WTC11 (cell line): ENCODE measurements around the gene SCGB1D2.

Experiments used
- CREB1 ChIP-seq: sonication (generic); formaldehyde crosslinking; IDR thresholded peaks from 2 replicates; pipeline ENCODE4 v1.8.0; 2023; ENCODE audit warnings: mild to moderate bottlenecking, missing genetic modification reagents
- FOXK1 ChIP-seq: sonication (generic); formaldehyde crosslinking; IDR thresholded peaks from 2 replicates; pipeline ENCODE4 v1.8.0; 2022; ENCODE audit warnings: mild to moderate bottlenecking, moderate library complexity, missing genetic modification reagents
- NFYB ChIP-seq: sonication (generic); formaldehyde crosslinking; conservative IDR thresholded peaks from 2 replicates; pipeline ENCODE4 v1.8.0; 2022; ENCODE audit warnings: low read depth, missing genetic modification reagents
- NR1H2 ChIP-seq: sonication (generic); formaldehyde crosslinking; IDR thresholded peaks from 2 replicates; pipeline ENCODE4 v1.9.0; 2021; ENCODE audit warnings: mild to moderate bottlenecking, moderate library complexity, missing genetic modification reagents
- TCF7 ChIP-seq: sonication (generic); formaldehyde crosslinking; IDR thresholded peaks from 2 replicates; pipeline ENCODE4 v1.8.0; 2022; ENCODE audit warnings: mild to moderate bottlenecking, low read depth, missing genetic modification reagents, moderate library complexity
- TEAD4 ChIP-seq: sonication (generic); formaldehyde crosslinking; IDR thresholded peaks from 2 replicates; pipeline ENCODE4 v1.8.0; 2022; ENCODE audit warnings: mild to moderate bottlenecking, missing genetic modification reagents
- TF ChIP-seq, protein P1 (sequence below): fragments of 200-600 bp; IDR thresholded peaks from 2 replicates; pipeline ENCODE4 v1.8.0; 2022; ENCODE audit warnings: antibody characterized with exemption
- TF ChIP-seq, protein P2 (sequence below): sonication (generic); formaldehyde crosslinking; IDR thresholded peaks from 2 replicates; pipeline ENCODE4 v1.8.1; 2023; ENCODE audit warnings: mild to moderate bottlenecking, missing genetic modification reagents, moderate library complexity
- TF ChIP-seq, protein P3 (sequence below): sonication (generic); formaldehyde crosslinking; IDR thresholded peaks from 2 replicates; pipeline ENCODE4 v1.8.1; 2023; ENCODE audit warnings: mild to moderate bottlenecking, missing genetic modification reagents

DNA sequence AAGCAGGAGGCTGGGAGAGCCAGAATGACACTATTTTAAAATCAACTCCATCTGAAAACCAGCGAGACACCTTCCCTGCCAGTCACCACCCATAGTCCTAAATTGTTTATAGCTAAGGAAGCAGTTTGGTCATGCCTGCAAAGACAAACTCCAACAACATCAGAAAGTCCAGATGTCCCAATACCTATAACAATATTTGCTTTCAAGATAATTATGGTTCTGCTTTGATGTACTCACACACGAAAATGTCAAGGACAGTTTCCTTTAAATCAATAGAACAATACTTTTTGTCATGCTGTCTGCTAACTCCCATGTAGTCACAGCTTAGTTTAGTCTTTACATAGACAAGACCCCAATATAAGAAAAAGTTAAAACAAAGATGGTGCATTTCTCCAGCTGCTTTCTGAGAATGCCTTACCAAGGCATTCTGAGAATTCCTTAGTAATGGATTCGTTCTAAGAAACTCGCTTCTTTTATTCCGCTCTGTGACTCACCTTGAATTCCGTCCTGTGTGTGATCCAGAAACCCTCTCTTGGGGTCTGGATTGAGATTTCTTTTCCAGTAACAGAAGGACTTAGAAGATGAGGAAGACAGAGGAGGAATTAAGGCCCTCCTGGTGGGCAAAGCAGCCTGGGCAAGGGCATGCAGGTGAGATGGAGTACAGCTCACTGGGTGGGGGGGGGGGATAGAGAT lies 18.4 kb downstream of the SCGB1D2 start:
- TF ChIP-seq CREB1 (CRISPR knock-in tag) (no peak), TEAD4 (no peak), FOXK1 (CRISPR knock-in tag) (no peak), TCF7 (CRISPR knock-in tag) (no peak), NR1H2 (no peak), NFYB (CRISPR knock-in tag) (no peak)
- TF ChIP-seq, protein P1, sequence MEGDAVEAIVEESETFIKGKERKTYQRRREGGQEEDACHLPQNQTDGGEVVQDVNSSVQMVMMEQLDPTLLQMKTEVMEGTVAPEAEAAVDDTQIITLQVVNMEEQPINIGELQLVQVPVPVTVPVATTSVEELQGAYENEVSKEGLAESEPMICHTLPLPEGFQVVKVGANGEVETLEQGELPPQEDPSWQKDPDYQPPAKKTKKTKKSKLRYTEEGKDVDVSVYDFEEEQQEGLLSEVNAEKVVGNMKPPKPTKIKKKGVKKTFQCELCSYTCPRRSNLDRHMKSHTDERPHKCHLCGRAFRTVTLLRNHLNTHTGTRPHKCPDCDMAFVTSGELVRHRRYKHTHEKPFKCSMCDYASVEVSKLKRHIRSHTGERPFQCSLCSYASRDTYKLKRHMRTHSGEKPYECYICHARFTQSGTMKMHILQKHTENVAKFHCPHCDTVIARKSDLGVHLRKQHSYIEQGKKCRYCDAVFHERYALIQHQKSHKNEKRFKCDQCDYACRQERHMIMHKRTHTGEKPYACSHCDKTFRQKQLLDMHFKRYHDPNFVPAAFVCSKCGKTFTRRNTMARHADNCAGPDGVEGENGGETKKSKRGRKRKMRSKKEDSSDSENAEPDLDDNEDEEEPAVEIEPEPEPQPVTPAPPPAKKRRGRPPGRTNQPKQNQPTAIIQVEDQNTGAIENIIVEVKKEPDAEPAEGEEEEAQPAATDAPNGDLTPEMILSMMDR = no peak
- TF ChIP-seq, protein P2, sequence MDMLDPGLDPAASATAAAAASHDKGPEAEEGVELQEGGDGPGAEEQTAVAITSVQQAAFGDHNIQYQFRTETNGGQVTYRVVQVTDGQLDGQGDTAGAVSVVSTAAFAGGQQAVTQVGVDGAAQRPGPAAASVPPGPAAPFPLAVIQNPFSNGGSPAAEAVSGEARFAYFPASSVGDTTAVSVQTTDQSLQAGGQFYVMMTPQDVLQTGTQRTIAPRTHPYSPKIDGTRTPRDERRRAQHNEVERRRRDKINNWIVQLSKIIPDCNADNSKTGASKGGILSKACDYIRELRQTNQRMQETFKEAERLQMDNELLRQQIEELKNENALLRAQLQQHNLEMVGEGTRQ = no peak
- TF ChIP-seq, protein P3, sequence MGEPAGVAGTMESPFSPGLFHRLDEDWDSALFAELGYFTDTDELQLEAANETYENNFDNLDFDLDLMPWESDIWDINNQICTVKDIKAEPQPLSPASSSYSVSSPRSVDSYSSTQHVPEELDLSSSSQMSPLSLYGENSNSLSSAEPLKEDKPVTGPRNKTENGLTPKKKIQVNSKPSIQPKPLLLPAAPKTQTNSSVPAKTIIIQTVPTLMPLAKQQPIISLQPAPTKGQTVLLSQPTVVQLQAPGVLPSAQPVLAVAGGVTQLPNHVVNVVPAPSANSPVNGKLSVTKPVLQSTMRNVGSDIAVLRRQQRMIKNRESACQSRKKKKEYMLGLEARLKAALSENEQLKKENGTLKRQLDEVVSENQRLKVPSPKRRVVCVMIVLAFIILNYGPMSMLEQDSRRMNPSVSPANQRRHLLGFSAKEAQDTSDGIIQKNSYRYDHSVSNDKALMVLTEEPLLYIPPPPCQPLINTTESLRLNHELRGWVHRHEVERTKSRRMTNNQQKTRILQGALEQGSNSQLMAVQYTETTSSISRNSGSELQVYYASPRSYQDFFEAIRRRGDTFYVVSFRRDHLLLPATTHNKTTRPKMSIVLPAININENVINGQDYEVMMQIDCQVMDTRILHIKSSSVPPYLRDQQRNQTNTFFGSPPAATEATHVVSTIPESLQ = no peak
